Tibial nerve (tissue), 3 donors: Measurements from ENCODE around the gene TTC19.

Source experiments
- POLR2A ChIP-seq, 2 donors: fragments of 450-650 bp; IDR thresholded peaks; one replicate each; pipeline ENCODE4 v1.6.1; 2017; ENCODE audit warnings: antibody characterized with exemption in 2 of 2, mild to moderate bottlenecking in 2 of 2, moderate library complexity in 2 of 2
- TF ChIP-seq, protein P1 (sequence below), 5 experiments: fragments of 200-600 bp in 3 of 5; fragments of 450-650 bp in 2 of 5; sonication (generic) in 3 of 5; IDR thresholded peaks; one replicate each; pipeline ENCODE4 v1.5.1; 2016 to 2019; ENCODE audit warnings: antibody characterized with exemption in 5 of 5, mild to moderate bottlenecking in 3 of 5, moderate library complexity in 2 of 5

DNA sequence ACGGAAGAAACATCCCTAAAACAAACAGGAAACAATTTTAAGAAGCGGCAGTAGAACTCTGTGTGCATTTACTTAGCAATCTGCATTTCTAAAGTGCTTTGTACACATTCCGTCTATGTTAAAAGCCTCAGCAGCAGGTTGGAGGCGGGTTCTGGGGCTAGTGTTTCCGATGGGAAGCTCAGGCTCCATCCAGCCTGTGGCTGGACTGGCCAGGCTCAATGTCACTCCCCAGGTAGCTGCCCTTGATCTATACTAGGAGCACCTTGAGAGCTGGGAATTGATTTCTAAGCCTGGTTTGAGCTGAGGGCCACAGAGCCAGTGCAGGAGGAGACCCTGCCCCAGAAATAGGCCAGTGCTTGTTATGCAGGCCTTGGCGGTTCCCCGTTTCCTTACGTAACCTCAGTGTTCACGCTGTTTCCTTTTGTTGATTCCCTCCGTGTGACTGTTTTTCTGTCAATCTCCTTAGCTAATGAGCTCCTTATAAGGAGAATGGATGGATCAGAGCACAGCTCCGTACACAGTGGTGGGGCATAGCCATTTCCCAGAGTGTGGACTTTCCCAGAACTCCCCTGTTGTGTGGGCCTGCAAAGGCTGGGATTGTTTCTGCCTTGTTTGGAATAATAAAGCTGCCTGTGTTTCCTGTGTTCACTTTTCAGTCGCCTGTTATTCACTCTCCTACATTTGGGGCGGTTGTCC is 33.3 kb upstream of the TTC19 start:
- TF ChIP-seq POLR2A (IDR thresholded peaks at IDR 0.05) = no peak
- TF ChIP-seq, protein P1, sequence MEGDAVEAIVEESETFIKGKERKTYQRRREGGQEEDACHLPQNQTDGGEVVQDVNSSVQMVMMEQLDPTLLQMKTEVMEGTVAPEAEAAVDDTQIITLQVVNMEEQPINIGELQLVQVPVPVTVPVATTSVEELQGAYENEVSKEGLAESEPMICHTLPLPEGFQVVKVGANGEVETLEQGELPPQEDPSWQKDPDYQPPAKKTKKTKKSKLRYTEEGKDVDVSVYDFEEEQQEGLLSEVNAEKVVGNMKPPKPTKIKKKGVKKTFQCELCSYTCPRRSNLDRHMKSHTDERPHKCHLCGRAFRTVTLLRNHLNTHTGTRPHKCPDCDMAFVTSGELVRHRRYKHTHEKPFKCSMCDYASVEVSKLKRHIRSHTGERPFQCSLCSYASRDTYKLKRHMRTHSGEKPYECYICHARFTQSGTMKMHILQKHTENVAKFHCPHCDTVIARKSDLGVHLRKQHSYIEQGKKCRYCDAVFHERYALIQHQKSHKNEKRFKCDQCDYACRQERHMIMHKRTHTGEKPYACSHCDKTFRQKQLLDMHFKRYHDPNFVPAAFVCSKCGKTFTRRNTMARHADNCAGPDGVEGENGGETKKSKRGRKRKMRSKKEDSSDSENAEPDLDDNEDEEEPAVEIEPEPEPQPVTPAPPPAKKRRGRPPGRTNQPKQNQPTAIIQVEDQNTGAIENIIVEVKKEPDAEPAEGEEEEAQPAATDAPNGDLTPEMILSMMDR (IDR thresholded peaks at IDR 0.05) = no peak
